HCT116 (cell line): ENCODE results near the gene CSRP3.

ENCODE experiments used
- EZH2 ChIP-seq: fragments of 200-600 bp; sonication (generic); IDR thresholded peaks from 2 replicates; pipeline ENCODE4 v1.6.1; 2017; ENCODE audit warnings: antibody characterized with exemption, mixed run types
- EZH2phosphoT487 ChIP-seq: fragments of 200-600 bp; IDR thresholded peaks from 2 replicates; pipeline ENCODE4 v1.6.1; 2018; ENCODE audit warnings: antibody characterized with exemption, borderline replicate concordance
- JUND ChIP-seq: IDR thresholded peaks from 2 replicates; pipeline ENCODE4 v1.6.1; 2012
- POLR2A ChIP-seq: IDR thresholded peaks from 2 replicates; pipeline ENCODE4 v1.7.0; 2011; ENCODE audit warnings: borderline replicate concordance; ENCODE audit not compliant: insufficient read depth, insufficient read length; ENCODE audit errors: extremely low read depth
- POLR2AphosphoS5 ChIP-seq: IDR thresholded peaks from 2 replicates; pipeline ENCODE4 v1.6.1; 2011; ENCODE audit warnings: mild to moderate bottlenecking, low read depth, low read length, moderate library complexity
- SIN3A ChIP-seq: IDR thresholded peaks from 2 replicates; pipeline ENCODE4 v1.6.1; 2012; ENCODE audit warnings: low read depth
- SP1 ChIP-seq: IDR thresholded peaks from 2 replicates; pipeline ENCODE4 v1.6.1; 2012; ENCODE audit warnings: low read depth
- SRF ChIP-seq: IDR thresholded peaks from 2 replicates; pipeline ENCODE4 v1.6.1; 2012; ENCODE audit warnings: low read depth
- YY1 ChIP-seq: IDR thresholded peaks from 2 replicates; pipeline ENCODE4 v1.6.1; 2011; ENCODE audit warnings: low read length, low read depth, moderate library complexity, mild to moderate bottlenecking; ENCODE audit not compliant: insufficient replicate concordance; ENCODE audit errors: extremely low read depth
- ZFX ChIP-seq: fragments of 450-650 bp; IDR thresholded peaks from 2 replicates; pipeline ENCODE4 v1.6.1; 2017
- TF ChIP-seq, protein P1 (sequence below): IDR thresholded peaks from 2 replicates; pipeline ENCODE4 v1.6.1; 2012
- TF ChIP-seq, protein P2 (sequence below), 3 experiments: fragments of 200-600 bp in 1 of 3; sonication (generic) in 1 of 3; IDR thresholded peaks in 2 of 3; conservative IDR thresholded peaks in 1 of 3; 2 replicates each; pipeline ENCODE4 v1.5.1; 2012 to 2017; ENCODE audit warnings: low read depth in 2 of 3, low read length in 2 of 3, antibody characterized with exemption in 1 of 3, borderline replicate concordance in 1 of 3, control low read depth in 1 of 3, mild to moderate bottlenecking in 1 of 3, mixed read lengths in 1 of 3, mixed run types in 1 of 3, moderate library complexity in 1 of 3; ENCODE audit not compliant: insufficient read depth in 1 of 3
- TF ChIP-seq, protein P3 (sequence below): IDR thresholded peaks from 2 replicates; pipeline ENCODE4 v1.6.1; 2012; ENCODE audit warnings: low read depth
- TF ChIP-seq, protein P4 (sequence below): IDR thresholded peaks from 2 replicates; pipeline ENCODE4 v1.6.1; 2012

DNA sequence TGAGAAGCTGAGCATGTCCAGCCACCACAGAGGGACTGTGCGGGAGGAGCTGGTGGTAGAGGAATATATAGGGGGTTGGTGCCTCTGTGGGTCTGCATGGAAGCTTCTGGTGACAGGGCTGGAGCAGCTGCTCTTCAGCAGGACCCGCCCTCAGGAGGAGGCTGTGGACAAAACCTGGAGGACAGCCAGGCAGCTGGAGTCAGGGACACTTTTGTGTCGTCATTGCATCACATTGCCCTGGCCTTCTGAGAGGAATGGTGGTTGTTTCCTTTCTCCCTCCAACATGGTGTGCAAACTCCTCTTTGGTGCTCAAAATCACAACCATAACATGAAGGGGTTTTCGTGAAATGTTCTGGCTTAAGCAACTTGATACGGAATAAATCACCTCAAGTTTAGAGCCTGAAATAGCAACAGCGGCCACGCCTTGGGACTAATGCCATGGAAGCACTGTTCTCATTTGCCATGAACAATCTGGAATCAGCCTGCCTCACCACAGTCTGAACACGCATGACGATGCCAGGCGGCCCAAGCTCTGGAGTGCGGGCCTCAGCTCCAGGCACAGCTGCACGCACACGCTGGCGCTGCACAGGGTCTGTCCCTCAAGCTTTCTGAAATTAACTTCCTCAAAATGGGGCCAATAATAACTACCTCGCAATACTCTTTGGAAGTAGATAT, 17.1 kb upstream of the CSRP3 start:
- TF ChIP-seq EZH2 = no peak
- TF ChIP-seq, protein P1, sequence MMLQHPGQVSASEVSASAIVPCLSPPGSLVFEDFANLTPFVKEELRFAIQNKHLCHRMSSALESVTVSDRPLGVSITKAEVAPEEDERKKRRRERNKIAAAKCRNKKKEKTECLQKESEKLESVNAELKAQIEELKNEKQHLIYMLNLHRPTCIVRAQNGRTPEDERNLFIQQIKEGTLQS = no peak
- TF ChIP-seq, protein P2, sequence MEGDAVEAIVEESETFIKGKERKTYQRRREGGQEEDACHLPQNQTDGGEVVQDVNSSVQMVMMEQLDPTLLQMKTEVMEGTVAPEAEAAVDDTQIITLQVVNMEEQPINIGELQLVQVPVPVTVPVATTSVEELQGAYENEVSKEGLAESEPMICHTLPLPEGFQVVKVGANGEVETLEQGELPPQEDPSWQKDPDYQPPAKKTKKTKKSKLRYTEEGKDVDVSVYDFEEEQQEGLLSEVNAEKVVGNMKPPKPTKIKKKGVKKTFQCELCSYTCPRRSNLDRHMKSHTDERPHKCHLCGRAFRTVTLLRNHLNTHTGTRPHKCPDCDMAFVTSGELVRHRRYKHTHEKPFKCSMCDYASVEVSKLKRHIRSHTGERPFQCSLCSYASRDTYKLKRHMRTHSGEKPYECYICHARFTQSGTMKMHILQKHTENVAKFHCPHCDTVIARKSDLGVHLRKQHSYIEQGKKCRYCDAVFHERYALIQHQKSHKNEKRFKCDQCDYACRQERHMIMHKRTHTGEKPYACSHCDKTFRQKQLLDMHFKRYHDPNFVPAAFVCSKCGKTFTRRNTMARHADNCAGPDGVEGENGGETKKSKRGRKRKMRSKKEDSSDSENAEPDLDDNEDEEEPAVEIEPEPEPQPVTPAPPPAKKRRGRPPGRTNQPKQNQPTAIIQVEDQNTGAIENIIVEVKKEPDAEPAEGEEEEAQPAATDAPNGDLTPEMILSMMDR (IDR thresholded peaks at IDR 0.05 in 2 of 3, conservative IDR thresholded peaks at IDR 0.05 in 1 of 3; ENCODE audit: borderline replicate concordance in 1 of 3, insufficient read depth in 1 of 3, low read depth in 2 of 3, low read length in 2 of 3) = no peak
- TF ChIP-seq POLR2A = no peak
- TF ChIP-seq JUND = no peak
- no peak for TF ChIP-seq POLR2AphosphoS5
- TF ChIP-seq YY1 = no peak
- no peak for TF ChIP-seq SIN3A
- TF ChIP-seq, protein P3, sequence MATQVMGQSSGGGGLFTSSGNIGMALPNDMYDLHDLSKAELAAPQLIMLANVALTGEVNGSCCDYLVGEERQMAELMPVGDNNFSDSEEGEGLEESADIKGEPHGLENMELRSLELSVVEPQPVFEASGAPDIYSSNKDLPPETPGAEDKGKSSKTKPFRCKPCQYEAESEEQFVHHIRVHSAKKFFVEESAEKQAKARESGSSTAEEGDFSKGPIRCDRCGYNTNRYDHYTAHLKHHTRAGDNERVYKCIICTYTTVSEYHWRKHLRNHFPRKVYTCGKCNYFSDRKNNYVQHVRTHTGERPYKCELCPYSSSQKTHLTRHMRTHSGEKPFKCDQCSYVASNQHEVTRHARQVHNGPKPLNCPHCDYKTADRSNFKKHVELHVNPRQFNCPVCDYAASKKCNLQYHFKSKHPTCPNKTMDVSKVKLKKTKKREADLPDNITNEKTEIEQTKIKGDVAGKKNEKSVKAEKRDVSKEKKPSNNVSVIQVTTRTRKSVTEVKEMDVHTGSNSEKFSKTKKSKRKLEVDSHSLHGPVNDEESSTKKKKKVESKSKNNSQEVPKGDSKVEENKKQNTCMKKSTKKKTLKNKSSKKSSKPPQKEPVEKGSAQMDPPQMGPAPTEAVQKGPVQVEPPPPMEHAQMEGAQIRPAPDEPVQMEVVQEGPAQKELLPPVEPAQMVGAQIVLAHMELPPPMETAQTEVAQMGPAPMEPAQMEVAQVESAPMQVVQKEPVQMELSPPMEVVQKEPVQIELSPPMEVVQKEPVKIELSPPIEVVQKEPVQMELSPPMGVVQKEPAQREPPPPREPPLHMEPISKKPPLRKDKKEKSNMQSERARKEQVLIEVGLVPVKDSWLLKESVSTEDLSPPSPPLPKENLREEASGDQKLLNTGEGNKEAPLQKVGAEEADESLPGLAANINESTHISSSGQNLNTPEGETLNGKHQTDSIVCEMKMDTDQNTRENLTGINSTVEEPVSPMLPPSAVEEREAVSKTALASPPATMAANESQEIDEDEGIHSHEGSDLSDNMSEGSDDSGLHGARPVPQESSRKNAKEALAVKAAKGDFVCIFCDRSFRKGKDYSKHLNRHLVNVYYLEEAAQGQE = no peak
- TF ChIP-seq SRF = no peak
- TF ChIP-seq ZFX = no peak
- no peak for TF ChIP-seq SP1
- TF ChIP-seq, protein P4, sequence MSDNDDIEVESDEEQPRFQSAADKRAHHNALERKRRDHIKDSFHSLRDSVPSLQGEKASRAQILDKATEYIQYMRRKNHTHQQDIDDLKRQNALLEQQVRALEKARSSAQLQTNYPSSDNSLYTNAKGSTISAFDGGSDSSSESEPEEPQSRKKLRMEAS = no peak
- no peak for TF ChIP-seq EZH2phosphoT487
